ENCODE measurements around the gene C12orf75. TPM values are rescaled to one million over a fixed set of nuclear protein-coding genes. Genes with fewer than 3 reads are reported as not detected.
"Not testable (repeated sequence)": the region's sequence is repeated elsewhere in the genome, so short reads cannot be mapped to it uniquely, and the experiment has no call there.

C12orf75 gene
- total and polyA plus RNA-seq, 2 donors (not counting 1 experiment from before 2014, with no cell fraction given): 133 to 298 TPM

DNA sequence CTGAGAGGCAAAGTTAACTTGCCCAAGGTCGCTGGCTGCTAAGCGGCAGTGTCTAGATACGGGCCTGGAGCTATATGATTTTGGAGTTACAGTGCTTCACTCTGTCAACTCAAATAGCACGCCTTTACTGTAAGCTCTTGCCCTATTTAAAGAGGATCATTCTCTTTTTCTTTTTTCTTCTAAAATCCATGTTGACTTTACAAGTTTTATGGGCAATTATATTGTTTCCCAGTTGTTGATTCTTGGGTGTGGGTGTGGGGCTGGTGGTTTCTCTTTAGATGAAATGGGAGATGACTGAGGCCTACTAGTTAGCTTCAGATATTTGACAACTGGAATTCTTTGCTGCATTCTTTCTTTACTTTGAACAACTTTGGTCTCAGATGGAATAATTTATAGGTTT lies 70.7 kb downstream of the C12orf75 start:
- Histone ChIP-seq H3K4me1 (ENCODE audit: control insufficient read depth, extremely low read depth, insufficient read depth, low read length) (no peaks in the 10 kb centered on the region), H3K9ac (ENCODE audit: insufficient read depth, low read length) (no peak overlapping the region), H3K4me2 (ENCODE audit: extremely low read depth, insufficient read depth, low read length) (no peak overlapping the region), H2AFZ (ENCODE audit: low read length) (no peak overlapping the region), H3K4me3 (replicated peaks in 1 of 4; ENCODE audit: control extremely low read depth in 1 of 4, insufficient read depth in 1 of 4, low read depth in 3 of 4, low read length in 4 of 4) (no peak overlapping the region), H3K27me3 (ENCODE audit: control insufficient read depth, insufficient read depth, low read length) (no peaks in the 10 kb centered on the region), H3K36me3 (ENCODE audit: control insufficient read depth, insufficient read depth, low read length) (peaks cover 4% of the 10 kb centered on the region), H3K27ac (ENCODE audit: insufficient read depth, low read length) (no peak overlapping the region), H3K79me2 (ENCODE audit: control insufficient read depth, insufficient read depth, low read length) (no peaks in the 10 kb centered on the region), H3K9me3 (ENCODE audit: control insufficient read depth, insufficient read depth, low read depth, low read length) (no peaks in the 10 kb centered on the region), H4K20me1 (ENCODE audit: control insufficient read depth, extremely low read depth, insufficient read depth, low read length) (no peaks in the 10 kb centered on the region)
- DNase-seq (ENCODE audit: low read depth in 2 of 2): no peak
- no peak for TF ChIP-seq EZH2 (IDR thresholded peaks at IDR 0.05; ENCODE audit: low read length, missing control alignments)
- TF ChIP-seq, protein P1, sequence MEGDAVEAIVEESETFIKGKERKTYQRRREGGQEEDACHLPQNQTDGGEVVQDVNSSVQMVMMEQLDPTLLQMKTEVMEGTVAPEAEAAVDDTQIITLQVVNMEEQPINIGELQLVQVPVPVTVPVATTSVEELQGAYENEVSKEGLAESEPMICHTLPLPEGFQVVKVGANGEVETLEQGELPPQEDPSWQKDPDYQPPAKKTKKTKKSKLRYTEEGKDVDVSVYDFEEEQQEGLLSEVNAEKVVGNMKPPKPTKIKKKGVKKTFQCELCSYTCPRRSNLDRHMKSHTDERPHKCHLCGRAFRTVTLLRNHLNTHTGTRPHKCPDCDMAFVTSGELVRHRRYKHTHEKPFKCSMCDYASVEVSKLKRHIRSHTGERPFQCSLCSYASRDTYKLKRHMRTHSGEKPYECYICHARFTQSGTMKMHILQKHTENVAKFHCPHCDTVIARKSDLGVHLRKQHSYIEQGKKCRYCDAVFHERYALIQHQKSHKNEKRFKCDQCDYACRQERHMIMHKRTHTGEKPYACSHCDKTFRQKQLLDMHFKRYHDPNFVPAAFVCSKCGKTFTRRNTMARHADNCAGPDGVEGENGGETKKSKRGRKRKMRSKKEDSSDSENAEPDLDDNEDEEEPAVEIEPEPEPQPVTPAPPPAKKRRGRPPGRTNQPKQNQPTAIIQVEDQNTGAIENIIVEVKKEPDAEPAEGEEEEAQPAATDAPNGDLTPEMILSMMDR (conservative IDR thresholded peaks at IDR 0.05 in 1 of 2, IDR thresholded peaks at IDR 0.05 in 1 of 2; ENCODE audit: low read depth in 1 of 2, low read length in 2 of 2): no peak

DNA sequence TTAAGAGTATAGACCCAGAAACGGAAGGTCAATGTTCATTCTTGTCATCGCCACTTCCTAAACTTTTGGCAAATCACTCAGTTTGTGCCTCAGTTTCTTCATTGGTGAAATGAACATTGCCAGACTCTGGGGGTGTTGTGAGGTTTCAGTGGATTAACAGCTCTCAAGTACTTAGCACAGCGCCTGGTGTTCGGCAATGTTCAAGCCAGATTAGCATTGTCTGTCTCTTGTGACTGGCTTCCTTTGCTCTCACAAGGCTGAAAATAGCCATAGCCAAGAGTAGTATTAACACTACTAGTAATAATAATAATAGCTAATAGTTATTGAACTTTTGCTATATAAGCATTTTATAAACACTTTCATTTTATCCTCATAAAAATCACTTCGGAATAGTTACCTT lies 71.9 kb downstream of the C12orf75 start:
- Histone ChIP-seq H2AFZ (ENCODE audit: low read length) (no peak overlapping the region), H3K9ac (ENCODE audit: insufficient read depth, low read length) (no peak overlapping the region), H3K4me1 (ENCODE audit: control insufficient read depth, extremely low read depth, insufficient read depth, low read length) (no peaks in the 10 kb centered on the region), H3K79me2 (ENCODE audit: control insufficient read depth, insufficient read depth, low read length) (no peaks in the 10 kb centered on the region), H3K27me3 (ENCODE audit: control insufficient read depth, insufficient read depth, low read length) (no peaks in the 10 kb centered on the region), H3K4me3 (replicated peaks in 1 of 4; ENCODE audit: control extremely low read depth in 1 of 4, insufficient read depth in 1 of 4, low read depth in 3 of 4, low read length in 4 of 4) (no peak overlapping the region), H3K9me3 (ENCODE audit: control insufficient read depth, insufficient read depth, low read depth, low read length) (no peaks in the 10 kb centered on the region), H3K4me2 (ENCODE audit: extremely low read depth, insufficient read depth, low read length) (no peak overlapping the region), H3K36me3 (ENCODE audit: control insufficient read depth, insufficient read depth, low read length) (peaks cover 4% of the 10 kb centered on the region), H4K20me1 (ENCODE audit: control insufficient read depth, extremely low read depth, insufficient read depth, low read length) (no peaks in the 10 kb centered on the region), H3K27ac (ENCODE audit: insufficient read depth, low read length) (no peak overlapping the region)
- no peak for DNase-seq (ENCODE audit: low read depth in 2 of 2)
- TF ChIP-seq, protein P1 (conservative IDR thresholded peaks at IDR 0.05 in 1 of 2, IDR thresholded peaks at IDR 0.05 in 1 of 2; ENCODE audit: low read depth in 1 of 2, low read length in 2 of 2): no peak
- TF ChIP-seq EZH2 (IDR thresholded peaks at IDR 0.05; ENCODE audit: low read length, missing control alignments): no peak

DNA sequence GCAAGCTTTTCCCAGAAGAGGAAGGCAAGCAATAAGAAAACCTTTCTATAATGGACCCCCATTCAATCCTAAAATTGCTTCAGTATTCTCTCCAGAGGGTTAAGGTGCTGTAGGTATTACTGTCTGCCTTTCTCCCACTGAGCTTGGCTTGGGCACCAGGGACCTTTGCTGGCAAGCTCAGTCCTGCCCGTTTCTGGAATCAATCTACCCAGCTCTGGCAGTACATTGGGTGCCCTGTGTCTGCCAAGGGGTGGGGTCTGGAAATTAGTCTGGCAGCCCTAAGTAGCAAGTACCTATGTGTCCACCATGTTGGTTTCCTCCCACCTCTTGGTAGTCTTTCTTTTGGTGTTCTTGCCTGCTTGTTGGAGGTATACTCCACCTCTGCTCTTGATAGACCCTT lies 72.6 kb downstream of the C12orf75 start:
- H3K36me3 ChIP-seq (ENCODE audit: control insufficient read depth, insufficient read depth, low read length): peaks cover 4% of the 10 kb centered on the region
- TF ChIP-seq, protein P1 (conservative IDR thresholded peaks at IDR 0.05 in 1 of 2, IDR thresholded peaks at IDR 0.05 in 1 of 2; ENCODE audit: low read depth in 1 of 2, low read length in 2 of 2): no peak
- TF ChIP-seq EZH2 (IDR thresholded peaks at IDR 0.05; ENCODE audit: low read length, missing control alignments): no peak

DNA sequence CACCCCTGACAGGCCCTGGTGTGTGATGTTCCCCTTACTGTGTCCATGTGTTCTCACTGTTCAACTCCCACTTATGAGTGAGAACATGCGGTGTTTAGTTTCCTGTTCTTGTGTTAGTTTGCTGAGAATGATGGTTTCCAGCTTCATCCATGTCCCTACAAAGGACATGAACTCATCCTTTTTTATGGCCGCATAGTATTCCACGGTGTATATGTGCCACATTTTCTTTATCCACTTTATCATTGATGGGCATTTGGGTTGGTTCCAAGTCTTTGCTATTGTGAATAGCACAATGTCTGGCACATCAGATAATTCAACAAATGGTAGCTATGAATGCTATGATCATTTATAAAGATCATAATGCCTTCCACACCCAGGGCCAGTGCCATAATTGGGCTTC lies 73.6 kb downstream of the C12orf75 start:
- H3K27ac ChIP-seq (ENCODE audit: insufficient read depth, low read length); H2AFZ ChIP-seq (ENCODE audit: low read length); H3K4me3 ChIP-seq (replicated peaks in 1 of 4; ENCODE audit: control extremely low read depth in 1 of 4, insufficient read depth in 1 of 4, low read depth in 3 of 4, low read length in 4 of 4); H3K4me2 ChIP-seq (ENCODE audit: extremely low read depth, insufficient read depth, low read length); H3K9me3 ChIP-seq (ENCODE audit: control insufficient read depth, insufficient read depth, low read depth, low read length); DNase-seq (ENCODE audit: low read depth in 2 of 2); H3K4me1 ChIP-seq (ENCODE audit: control insufficient read depth, extremely low read depth, insufficient read depth, low read length); H4K20me1 ChIP-seq (ENCODE audit: control insufficient read depth, extremely low read depth, insufficient read depth, low read length); H3K9ac ChIP-seq (ENCODE audit: insufficient read depth, low read length); H3K27me3 ChIP-seq (ENCODE audit: control insufficient read depth, insufficient read depth, low read length); H3K36me3 ChIP-seq (ENCODE audit: control insufficient read depth, insufficient read depth, low read length); H3K79me2 ChIP-seq (ENCODE audit: control insufficient read depth, insufficient read depth, low read length): not testable (repeated sequence)

More for the DNA sequence above, 72.6 kb downstream of the C12orf75 start:
- Histone ChIP-seq H4K20me1 (ENCODE audit: control insufficient read depth, extremely low read depth, insufficient read depth, low read length) (no peaks in the 10 kb centered on the region), H2AFZ (ENCODE audit: low read length) (no peak overlapping the region), H3K4me3 (replicated peaks in 1 of 4; ENCODE audit: control extremely low read depth in 1 of 4, insufficient read depth in 1 of 4, low read depth in 3 of 4, low read length in 4 of 4) (no peak overlapping the region), H3K27me3 (ENCODE audit: control insufficient read depth, insufficient read depth, low read length) (no peaks in the 10 kb centered on the region), H3K4me1 (ENCODE audit: control insufficient read depth, extremely low read depth, insufficient read depth, low read length) (no peaks in the 10 kb centered on the region), H3K27ac (ENCODE audit: insufficient read depth, low read length) (no peak overlapping the region), H3K79me2 (ENCODE audit: control insufficient read depth, insufficient read depth, low read length) (no peaks in the 10 kb centered on the region), H3K9ac (ENCODE audit: insufficient read depth, low read length) (no peak overlapping the region), H3K9me3 (ENCODE audit: control insufficient read depth, insufficient read depth, low read depth, low read length) (no peaks in the 10 kb centered on the region), H3K4me2 (ENCODE audit: extremely low read depth, insufficient read depth, low read length) (no peak overlapping the region)
- no peak for DNase-seq (ENCODE audit: low read depth in 2 of 2)
